HepG2 (cell line): Measurements from ENCODE around the gene GPR62. TPM values are rescaled to one million over a fixed set of nuclear protein-coding genes. Genes with fewer than 3 reads are reported as not detected.

Source experiments
- ATAC-seq: fragments of 200-7000 bp; cut with Tn5 transposase; 3 replicates; pipeline ENCODE4 v1.9.1; 2020; ENCODE audit warnings: mild to moderate bottlenecking, moderate library complexity
- BruUV-seq: library from RNA; stranded (reverse); fragments of 400-500 nt; replicated peaks from 2 replicates; lab custom pipeline; 2021; lab: Mats Ljungman, UMichigan
- CTCF ChIA-PET: fragments of 300-600 bp; formaldehyde crosslinking; extraction: SDS; loops from one replicate; lab custom pipeline; 2021; ENCODE audit warnings: low total read pairs, inconsistent platforms, low intra/inter-chr PET ratio; lab: Yijun Ruan, JAX
- POLR2A ChIA-PET: fragments of 350-600 bp; sonication (Branson Sonifier 250); formaldehyde crosslinking; loops from one replicate; lab custom pipeline; 2020; ENCODE audit warnings: antibody characterized with exemption, inconsistent platforms; lab: Yijun Ruan, JAX
- DNase-seq: peaks from one replicate; pipeline ENCODE4 v3.0.0-alpha.2; 2015; ENCODE audit warnings: low spot score
- FAIRE-seq: peaks from 3 replicates; lab custom pipeline; 2011; peaks lifted over from hg19 to GRCh38; lab: Jason Lieb, UNC
- H2AFZ ChIP-seq: one replicate; pipeline ENCODE4 v1.6.1; 2011; ENCODE audit warnings: low read length, inconsistent platforms
- H3K27ac ChIP-seq: fragments of 300-600 bp; 3 replicates; pipeline ENCODE4 v1.8.0; 2011; ENCODE audit warnings: mixed run types, mild to moderate bottlenecking, mixed read lengths, low read length, inconsistent platforms; ENCODE audit not compliant: insufficient read depth; ENCODE audit errors: extremely low read length
- H3K27me3 ChIP-seq, 2 experiments: fragments of 200-600 bp in 1 of 2; 2 replicates in 1 of 2; 3 replicates in 1 of 2; pipeline versions ENCODE4 v1.6.0 to v1.8.0; 2011; ENCODE audit warnings: low read length in 2 of 2, mild to moderate bottlenecking in 2 of 2, moderate library complexity in 2 of 2, inconsistent platforms in 1 of 2; ENCODE audit not compliant: insufficient read depth in 2 of 2, control insufficient read depth in 1 of 2
- H3K36me3 ChIP-seq, 2 experiments: fragments of 200-600 bp in 1 of 2; replicated peaks in 1 of 2; 2 replicates in 1 of 2; 3 replicates in 1 of 2; pipeline versions ENCODE4 v1.5.1 to v1.8.0; 2011; ENCODE audit warnings: low read length in 2 of 2, inconsistent platforms in 1 of 2; ENCODE audit not compliant: insufficient read depth in 2 of 2, control insufficient read depth in 1 of 2
- H3K4me1 ChIP-seq: 2 replicates; pipeline ENCODE4 v1.5.1; 2012; ENCODE audit warnings: low read length, inconsistent platforms; ENCODE audit not compliant: insufficient read depth
- H3K4me2 ChIP-seq: 2 replicates; pipeline ENCODE4 v1.6.0; 2011; ENCODE audit warnings: low read depth, low read length, inconsistent platforms
- H3K4me3 ChIP-seq, 3 experiments: fragments of 200-600 bp in 1 of 3; sonication (generic), shearing (Covaris generic) in 1 of 3; replicated peaks in 1 of 3; 2 replicates each; pipeline ENCODE4 v1.5.1; 2011 to 2016; ENCODE audit warnings: low read length in 3 of 3, inconsistent platforms in 2 of 3, low read depth in 2 of 3, mild to moderate bottlenecking in 2 of 3, control low read depth in 1 of 3, mixed read lengths in 1 of 3; ENCODE audit not compliant: insufficient read depth in 1 of 3
- H3K79me2 ChIP-seq: one replicate; pipeline ENCODE4 v1.6.1; 2011; ENCODE audit warnings: low read length, inconsistent platforms; ENCODE audit not compliant: insufficient read depth
- H3K9ac ChIP-seq: 2 replicates; pipeline ENCODE4 v1.6.0; 2011; ENCODE audit warnings: mild to moderate bottlenecking, low read depth, low read length, inconsistent platforms; ENCODE audit not compliant: insufficient read depth
- H3K9me3 ChIP-seq: 2 replicates; pipeline ENCODE4 v1.5.1; 2012; ENCODE audit warnings: mild to moderate bottlenecking, low read length
- H4K20me1 ChIP-seq: 2 replicates; pipeline ENCODE4 v1.6.0; 2011; ENCODE audit warnings: inconsistent platforms, mild to moderate bottlenecking, low read length, moderate library complexity; ENCODE audit not compliant: insufficient read depth
- ZNF12 ChIP-seq: sonication (generic); formaldehyde crosslinking; IDR thresholded peaks from 2 replicates; pipeline ENCODE4 v1.5.0; 2020; ENCODE audit warnings: missing genetic modification reagents
- ZNF263 ChIP-seq: sonication (generic); formaldehyde crosslinking; IDR thresholded peaks from 2 replicates; pipeline ENCODE4 v1.4.0; 2020; ENCODE audit warnings: missing genetic modification reagents
- ZNF687 ChIP-seq: sonication (generic); formaldehyde crosslinking; IDR thresholded peaks from 2 replicates; pipeline ENCODE4 v1.5.1; 2020; ENCODE audit warnings: mild to moderate bottlenecking, missing genetic modification reagents, moderate library complexity
- WGBS: methylation state at CpG from one replicate; pipeline ENCODE4 v1.1.6; 2017; ENCODE audit warnings: low lambda C conversion rate; 5-methylcytosine and 5-hydroxymethylcytosine counted together
- in situ Hi-C: cut with HindIII; loops from 2 replicates; pipeline ENCODE4 v1.10.0; 2017; ENCODE audit warnings: low pct_unique_long_range_greater_than_20kb; ENCODE audit not compliant: extremely low pct_ligation_motif_present
- intact Hi-C: fragments of 100-400 bp; cut with micrococcal nuclease; formaldehyde crosslinking; loops from one replicate; pipeline ENCODE4 v1.10.0; 2022; ENCODE audit not compliant: unreplicated experiment
- polyA plus RNA-seq, 8 experiments: library from polyadenylated mRNA; depleted of rRNA in 3 of 8; stranded (reverse) in 7 of 8; unstranded in 1 of 8; fragments of >200 nt; fragmentation: Illumina TruSeq in 4 of 8; extraction: Trizol in 4 of 8; gene quantifications; 2 replicates each; pipeline versions ENCODE4 v1.2.1 to v1.2.3, GENCODE V29; 2011 to 2016; ENCODE audit warnings: low read depth in 4 of 8, missing spikeins in 1 of 8, mixed read lengths in 1 of 8; ENCODE audit not compliant: insufficient read depth in 1 of 8
- total RNA-seq, 5 experiments: library from RNA; depleted of rRNA; stranded (reverse); fragments of >200 nt; fragmentation: Illumina TruSeq; extraction: Trizol; gene quantifications; 2 replicates each; pipeline ENCODE4 v1.2.3, GENCODE V29; 2016; ENCODE audit warnings: low read depth in 1 of 5

The GPR62 gene
- total and polyA plus RNA-seq, 2 of the 13 experiments (the other 11 are each of a cell fraction or from before 2014, with no cell fraction given): not detected

- Histone ChIP-seq H3K4me1 (peaks cover 36% of the 10 kb centered on the region), H3K4me2 (peak overlapping the region; percentile 62; the same call in 1 of the 2 replicates), H3K9ac (no peak overlapping the region), H2AFZ (no peak overlapping the region), H3K27me3 (peaks cover 0 to 45% of the 10 kb centered on the region in 2 experiments; a peak in 3 of 5 replicates), H3K9me3 (no peaks in the 10 kb centered on the region), H3K79me2 (no peaks in the 10 kb centered on the region), H3K36me3 (no peaks in the 10 kb centered on the region), H4K20me1 (no peaks in the 10 kb centered on the region), H3K4me3 (peak overlapping the region in 1 of 3 experiments; percentile 42; a peak in 1 of 6 replicates), H3K27ac (no peak overlapping the region)
- 40% methylated on average over 2 of the region's 4 CpGs for WGBS
- DNase-seq (no peak), FAIRE-seq (no peak), ATAC-seq (no peak)
- no TSS peak for BruUV-seq
- in situ Hi-C loops: loop anchor here (5.0 kb wide), 2 partner anchors 37 to 137 kb away; no protein-coding TSS in a partner anchor
- POLR2A ChIA-PET: interaction anchor here (0.8 to 2.2 kb wide), 6 partner anchors 9 to 150 kb away, joined by 3 to 9 read pairs (median 4); partner anchors contain the start of genes DUSP7, POC1A, RPL29 and RRP9
- TF ChIP-seq ZNF687 (CRISPR knock-in tag): peak; percentile 5; the same call in 1 of the 2 replicates
- TF ChIP-seq ZNF263 (CRISPR knock-in tag): 0 out of 2 replicates have a peak, but pooled peaks have one; percentile 32
- no peak for TF ChIP-seq ZNF12 (CRISPR knock-in tag)
- CTCF ChIA-PET: interaction anchor here (1.9 to 9.0 kb wide), 4 partner anchors 48 to 139 kb away, joined by 8 to 110 read pairs (median 38); partner anchors contain the start of gene DUSP7
- intact Hi-C loops: loop anchor here (2.0 kb wide), 2 partner anchors 32 to 48 kb away; no protein-coding TSS in a partner anchor
Measured at GRCh38 chr3:52004906-52005395, 49.8 kb downstream of the GPR62 start.
